GM23248 (cell line): ENCODE results near the gene PDIA5. TPM values are rescaled to one million over a fixed set of nuclear protein-coding genes. Genes with fewer than 3 reads are reported as not detected.

Experiments used
- DNase-seq: peaks from one replicate; pipeline ENCODE4 v3.0.0-alpha.2; 2015
- H2AFZ ChIP-seq: fragments of 200-600 bp; sonication (generic); 2 replicates; pipeline ENCODE4 v1.6.1; 2016; ENCODE audit warnings: antibody characterized with exemption
- H3F3A ChIP-seq: fragments of 200-600 bp; sonication (generic); 2 replicates; pipeline ENCODE4 v1.6.1; 2016; ENCODE audit warnings: mild to moderate bottlenecking, antibody characterized with exemption, mixed run types; ENCODE audit not compliant: insufficient read depth
- H3K27ac ChIP-seq: fragments of 200-600 bp; sonication (generic); 2 replicates; pipeline ENCODE4 v1.5.1; 2016; ENCODE audit warnings: mild to moderate bottlenecking
- H3K27me3 ChIP-seq: fragments of 200-600 bp; sonication (generic); replicated peaks from 2 replicates; pipeline ENCODE4 v1.6.1; 2016; ENCODE audit warnings: mild to moderate bottlenecking; ENCODE audit not compliant: insufficient read depth
- H3K36me3 ChIP-seq: fragments of 200-600 bp; sonication (generic); 2 replicates; pipeline ENCODE4 v1.6.1; 2016; ENCODE audit warnings: low read depth, mild to moderate bottlenecking
- H3K4me1 ChIP-seq: fragments of 200-600 bp; sonication (generic); 2 replicates; pipeline ENCODE4 v1.6.1; 2016; ENCODE audit warnings: mild to moderate bottlenecking; ENCODE audit not compliant: insufficient read depth
- H3K4me2 ChIP-seq: fragments of 200-600 bp; sonication (generic); one replicate; pipeline ENCODE4 v1.6.1; 2016; ENCODE audit warnings: mild to moderate bottlenecking; ENCODE audit not compliant: unreplicated experiment
- H3K4me3 ChIP-seq: fragments of 200-600 bp; sonication (generic); 2 replicates; pipeline ENCODE4 v1.5.1; 2016; ENCODE audit warnings: mild to moderate bottlenecking
- H3K79me2 ChIP-seq: fragments of 200-600 bp; sonication (generic); 2 replicates; pipeline ENCODE4 v1.6.1; 2016; ENCODE audit warnings: mild to moderate bottlenecking; ENCODE audit not compliant: insufficient read depth
- H3K9ac ChIP-seq: fragments of 200-600 bp; sonication (generic); 2 replicates; pipeline ENCODE4 v1.6.1; 2016; ENCODE audit warnings: mild to moderate bottlenecking
- H3K9me2 ChIP-seq: fragments of 200-600 bp; sonication (generic); 2 replicates; pipeline ENCODE4 v1.6.1; 2016; ENCODE audit warnings: mixed run types, mild to moderate bottlenecking, moderate library complexity; ENCODE audit not compliant: insufficient read depth
- H3K9me3 ChIP-seq: fragments of 200-600 bp; sonication (generic); one replicate; pipeline ENCODE4 v1.6.1; 2017; ENCODE audit warnings: low read depth
- H4K20me1 ChIP-seq: fragments of 200-600 bp; sonication (generic); 2 replicates; pipeline ENCODE4 v1.6.0; 2016; ENCODE audit not compliant: insufficient read depth
- EZH2 ChIP-seq: fragments of 200-600 bp; sonication (generic); IDR thresholded peaks from 2 replicates; pipeline ENCODE4 v1.6.1; 2018; ENCODE audit warnings: antibody characterized with exemption, mild to moderate bottlenecking; ENCODE audit not compliant: insufficient read depth, poor library complexity, severe bottlenecking
- EZH2phosphoT487 ChIP-seq: fragments of 200-600 bp; sonication (generic); IDR thresholded peaks from 2 replicates; pipeline ENCODE4 v1.6.1; 2018; ENCODE audit warnings: antibody characterized with exemption, moderate library complexity, mild to moderate bottlenecking, low read depth; ENCODE audit not compliant: insufficient read depth
- WGBS, 2 experiments: methylation state at CpG; one replicate each; pipeline ENCODE4 v1.1.6; 2015 to 2017; ENCODE audit warnings: low lambda C conversion rate in 2 of 2, low coverage in 1 of 2; ENCODE audit errors: missing lambda C conversion rate in 2 of 2; 5-methylcytosine and 5-hydroxymethylcytosine counted together
- in situ Hi-C: fragments of 300-500 bp; cut with MboI; formaldehyde crosslinking; loops from 2 replicates; pipeline ENCODE4 v1.15.0; 2020
- polyA plus RNA-seq: library from polyadenylated mRNA; unstranded; fragments of >200 nt; fragmentation: Nextera tagmentation; extraction: Ambion mirVana; gene quantifications from 2 replicates; pipeline ENCODE4 v1.2.1, GENCODE V29; 2016
- total RNA-seq: library from RNA; depleted of rRNA; stranded (reverse); fragments of >200 nt; shearing (Covaris generic); gene quantifications from 2 replicates; pipeline ENCODE4 v1.2.3, GENCODE V29; 2014

The PDIA5 gene
- total and polyA plus RNA-seq, 2 experiments from 2014 or later: 49.1 to 57.3 TPM

DNA sequence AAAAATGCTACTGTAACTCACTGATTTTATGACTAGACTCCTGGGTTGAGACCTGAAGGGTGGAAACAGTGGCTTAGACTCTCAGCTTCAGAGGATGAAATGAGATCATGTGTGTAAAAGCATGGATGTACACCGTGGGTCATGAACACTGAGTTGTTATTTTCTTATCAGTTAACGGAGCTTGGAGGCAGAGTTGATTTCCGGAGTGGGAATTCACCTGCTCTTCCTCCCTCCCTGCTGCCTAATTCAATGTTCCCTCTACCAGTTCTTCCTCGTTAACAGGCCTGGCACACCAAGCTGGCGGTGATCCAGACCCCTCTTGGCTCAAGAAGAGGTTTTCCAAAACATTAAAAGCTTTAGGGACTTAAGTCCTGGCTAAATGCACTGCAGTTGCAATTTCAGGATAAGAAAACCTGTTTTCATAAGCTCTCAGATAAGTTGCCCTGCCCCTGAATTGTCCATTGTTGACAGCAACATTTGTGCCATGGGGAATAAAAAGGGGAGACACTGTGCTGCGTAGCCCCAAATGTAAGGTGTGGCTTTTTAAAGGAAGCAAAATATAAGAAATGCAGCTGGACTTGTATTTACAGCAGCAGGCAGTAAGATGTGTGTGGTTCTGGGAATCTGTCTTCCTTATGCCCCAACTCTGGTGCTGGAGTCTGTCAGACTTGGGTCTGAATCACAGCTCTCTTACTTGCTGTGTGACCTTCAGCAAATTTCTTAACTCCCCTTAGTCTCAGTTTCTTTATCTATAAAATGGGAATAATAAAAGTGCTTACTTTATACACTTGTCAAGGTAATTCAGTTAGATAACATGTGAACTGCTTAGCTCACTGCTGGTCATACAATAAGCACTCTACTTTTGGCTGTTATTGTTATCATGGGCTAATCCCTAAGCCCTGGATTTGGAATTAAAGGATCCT is 9.9 kb downstream of the PDIA5 start:
- H2AFZ ChIP-seq: no peak overlapping the region
- H3K36me3 ChIP-seq: no peaks in the 10 kb centered on the region
- no peak overlapping the region for H3K4me3 ChIP-seq
- no peaks in the 10 kb centered on the region; the same call in 1 of the 2 replicates for H4K20me1 ChIP-seq
- TF ChIP-seq EZH2 (no peak), EZH2phosphoT487 (no peak)
- in situ Hi-C loops: no loop called here
- H3F3A ChIP-seq: peaks cover 47% of the 10 kb centered on the region; the same call in 1 of the 2 replicates
- H3K9ac ChIP-seq: no peak overlapping the region
- H3K79me2 ChIP-seq: peaks cover 96% of the 10 kb centered on the region
- H3K27me3 ChIP-seq: no peaks in the 10 kb centered on the region
- no peak overlapping the region for H3K27ac ChIP-seq
- H3K9me2 ChIP-seq: no peaks in the 10 kb centered on the region
- peaks cover 44% of the 10 kb centered on the region for H3K4me1 ChIP-seq
- H3K9me3 ChIP-seq: no peaks in the 10 kb centered on the region
- DNase-seq: no peak
- no peak overlapping the region for H3K4me2 ChIP-seq
- 53 to 57% methylated on average over 6 of the region's 6 CpGs for WGBS, 2 experiments

DNA sequence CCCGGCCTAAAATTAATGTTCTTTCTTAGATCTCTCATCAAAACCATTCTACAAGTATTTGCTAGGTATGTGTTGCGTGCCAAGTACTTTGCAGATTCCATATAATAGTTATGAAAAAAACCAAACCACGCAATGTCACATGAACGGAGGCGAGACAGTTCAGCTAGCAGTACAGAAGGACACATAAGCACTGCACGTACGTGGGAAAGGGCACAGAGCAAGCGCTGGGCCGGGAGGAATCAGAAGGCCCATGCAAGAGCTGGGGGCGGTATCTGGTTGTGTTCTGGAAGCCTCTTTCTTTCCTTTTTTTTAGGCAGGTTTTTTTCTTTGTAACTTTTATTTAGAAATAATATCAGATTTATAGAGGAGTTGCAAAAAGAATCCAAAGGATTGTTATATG is 11.3 kb downstream of the PDIA5 start:
- H3K79me2 ChIP-seq: peaks cover 96% of the 10 kb centered on the region
- TF ChIP-seq EZH2phosphoT487 (no peak), EZH2 (no peak)
- no peak overlapping the region for H2AFZ ChIP-seq
- no peak overlapping the region for H3K9ac ChIP-seq
- H3K4me1 ChIP-seq: peaks cover 46% of the 10 kb centered on the region
- peaks cover 47% of the 10 kb centered on the region; the same call in 1 of the 2 replicates for H3F3A ChIP-seq
- H3K27ac ChIP-seq: no peak overlapping the region
- in situ Hi-C loops: no loop called here
- H3K4me3 ChIP-seq: no peak overlapping the region
- no peaks in the 10 kb centered on the region for H3K27me3 ChIP-seq
- H3K9me3 ChIP-seq: no peaks in the 10 kb centered on the region
- no peaks in the 10 kb centered on the region; the same call in 1 of the 2 replicates for H4K20me1 ChIP-seq
- no peaks in the 10 kb centered on the region for H3K36me3 ChIP-seq
- DNase-seq: no peak
- 98% methylated on average over 10 of the region's 10 CpGs for WGBS, 2 experiments
- H3K4me2 ChIP-seq: no peak overlapping the region
- H3K9me2 ChIP-seq: no peaks in the 10 kb centered on the region

DNA sequence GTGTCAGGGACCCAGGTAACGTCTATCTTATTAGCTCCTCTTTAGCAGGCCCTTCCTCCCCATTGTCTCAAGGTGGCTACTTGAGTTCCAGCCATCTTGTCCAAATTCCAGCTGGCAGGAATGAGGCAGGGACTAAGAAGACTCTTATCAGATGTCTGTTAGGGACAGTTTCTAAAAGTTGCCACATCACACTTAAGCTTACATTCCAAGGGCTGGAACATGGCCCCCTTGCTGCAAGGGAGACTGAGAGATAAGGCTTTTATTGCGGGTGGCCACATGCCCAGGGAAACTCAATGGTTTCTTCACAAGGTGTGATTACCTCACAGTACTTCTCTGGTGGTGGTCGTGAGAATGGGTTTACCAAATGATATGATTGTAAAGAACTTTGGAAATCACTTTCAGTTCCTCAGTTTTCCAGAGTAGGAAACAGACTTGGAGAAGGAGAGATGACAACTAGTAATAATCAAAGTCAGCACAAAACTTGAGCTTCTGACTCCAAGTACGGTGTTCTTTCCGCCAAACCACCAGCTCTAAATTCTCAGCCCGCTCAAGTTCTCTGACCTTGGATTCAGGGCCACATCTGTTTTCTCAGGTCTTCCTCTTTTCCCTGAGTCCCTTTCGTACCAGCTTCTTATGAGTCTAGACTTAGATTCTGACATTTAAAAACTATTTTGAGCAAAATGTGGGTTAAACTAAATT is 14.2 kb downstream of the PDIA5 start:
- peaks cover 57% of the 10 kb centered on the region for H3K4me1 ChIP-seq
- peaks cover 16% of the 10 kb centered on the region for H4K20me1 ChIP-seq
- H3K9me3 ChIP-seq: no peaks in the 10 kb centered on the region
- no peaks in the 10 kb centered on the region for H3K9me2 ChIP-seq
- H3K9ac ChIP-seq: no peak overlapping the region
- H3K27me3 ChIP-seq: no peaks in the 10 kb centered on the region
- peaks cover 96% of the 10 kb centered on the region for H3K79me2 ChIP-seq
- in situ Hi-C loops: no loop called here
- H2AFZ ChIP-seq: no peak overlapping the region
- H3F3A ChIP-seq: peaks cover 31% of the 10 kb centered on the region
- DNase-seq: no peak
- H3K27ac ChIP-seq: no peak overlapping the region
- H3K36me3 ChIP-seq: no peaks in the 10 kb centered on the region
- no peak overlapping the region for H3K4me2 ChIP-seq
- no peak overlapping the region for H3K4me3 ChIP-seq
- TF ChIP-seq EZH2 (no peak), EZH2phosphoT487 (no peak)
- WGBS, 2 experiments: 96 to 97% methylated on average over 7 of the region's 7 CpGs

- Histone ChIP-seq H3K9me2 (no peaks in the 10 kb centered on the region), H4K20me1 (peaks cover 23% of the 10 kb centered on the region), H3K4me2 (no peak overlapping the region), H3K79me2 (peaks cover 96% of the 10 kb centered on the region), H2AFZ (no peak overlapping the region), H3K4me3 (no peak overlapping the region), H3K9ac (no peak overlapping the region), H3K4me1 (peaks cover 63% of the 10 kb centered on the region), H3K27me3 (no peaks in the 10 kb centered on the region), H3K27ac (no peak overlapping the region), H3F3A (peaks cover 29% of the 10 kb centered on the region), H3K36me3 (no peaks in the 10 kb centered on the region), H3K9me3 (no peaks in the 10 kb centered on the region)
- in situ Hi-C loops: no loop called here
- 65% methylated on average over 8 of the region's 8 CpGs for WGBS, 2 experiments
- TF ChIP-seq EZH2phosphoT487 (no peak), EZH2 (no peak)
- no peak for DNase-seq
Observed at GRCh38 chr3:123081718-123082369, 15.0 kb downstream of the PDIA5 start.
